ENCODE data around the gene DDX5.

- peak; percentile 35; the same call in 1 of the 2 replicates for TF ChIP-seq CTCF (IDR thresholded peaks at IDR 0.05; ENCODE audit: low read length)
- TF ChIP-seq EZH2 (IDR thresholded peaks at IDR 0.05; ENCODE audit: borderline replicate concordance, low read length) = no peak
Measured at GRCh38 chr17:64534187-64534586, 28.1 kb upstream of the DDX5 start.
